GM10266 (cell line): Measurements from ENCODE around the gene TM6SF1.

Experiments
- DNase-seq: peaks from one replicate; pipeline ENCODE4 v3.0.0; 2012; ENCODE audit errors: extremely low spot score
- CTCF ChIP-seq: IDR thresholded peaks from 2 replicates; pipeline ENCODE4 v1.5.1; 2012; ENCODE audit warnings: mild to moderate bottlenecking, low read depth; ENCODE audit not compliant: control insufficient read depth, insufficient read depth; ENCODE audit errors: missing control alignments

TM6SF1 gene

DNA sequence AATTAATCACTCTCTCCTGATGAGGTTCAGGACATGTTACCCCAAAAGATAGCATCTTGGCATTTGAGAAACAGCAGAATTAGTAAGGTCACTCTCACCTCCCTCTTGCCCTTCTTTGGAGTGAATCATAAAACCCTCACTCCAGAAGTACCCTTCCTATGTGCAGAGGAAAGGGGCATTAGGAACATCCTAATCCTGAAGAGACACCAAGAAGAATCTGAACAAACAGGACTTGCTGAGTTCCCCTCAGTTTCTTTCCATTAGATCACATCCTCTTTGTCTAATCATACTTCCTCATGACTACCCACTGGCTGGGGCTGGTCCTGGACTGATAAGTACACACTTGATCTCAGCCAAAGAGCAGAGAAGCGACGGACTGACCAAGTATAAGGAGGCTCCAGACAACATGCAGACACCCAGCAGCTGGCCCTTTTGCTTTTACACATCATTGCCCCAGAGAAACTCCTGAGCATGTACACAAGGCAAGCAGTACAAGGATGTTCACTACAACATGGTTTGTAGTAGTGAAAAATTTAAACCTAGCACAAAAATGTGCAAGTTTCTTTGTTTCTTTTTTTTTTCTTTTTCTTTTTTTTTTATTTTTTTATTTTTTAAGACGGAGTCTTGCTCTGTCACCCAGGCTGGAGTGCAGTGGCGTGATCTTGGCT, 15.0 kb upstream of the TM6SF1 start:
- no peak for TF ChIP-seq CTCF
- DNase-seq: peak; percentile 64

DNA sequence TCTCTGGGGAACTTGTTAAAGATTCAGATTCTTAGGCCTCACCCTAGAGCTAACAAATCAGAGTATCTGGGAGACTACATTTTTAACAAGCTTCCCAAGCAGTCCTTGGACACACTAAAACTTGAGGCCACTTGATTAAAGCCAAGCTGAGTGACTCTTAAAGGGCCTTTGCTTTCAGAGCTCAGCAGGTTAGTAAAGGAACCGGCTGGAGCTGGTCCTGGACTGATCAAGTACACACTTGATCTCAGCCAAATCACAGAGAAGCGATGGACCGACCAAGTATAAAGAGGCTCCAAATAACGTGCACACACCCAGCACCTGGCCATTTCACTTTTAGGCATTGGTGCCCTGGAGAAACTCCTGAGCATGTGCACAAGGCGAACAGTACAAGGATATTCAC, 12.9 kb upstream of the TM6SF1 start:
- TF ChIP-seq CTCF: no peak
- DNase-seq: no peak

DNA sequence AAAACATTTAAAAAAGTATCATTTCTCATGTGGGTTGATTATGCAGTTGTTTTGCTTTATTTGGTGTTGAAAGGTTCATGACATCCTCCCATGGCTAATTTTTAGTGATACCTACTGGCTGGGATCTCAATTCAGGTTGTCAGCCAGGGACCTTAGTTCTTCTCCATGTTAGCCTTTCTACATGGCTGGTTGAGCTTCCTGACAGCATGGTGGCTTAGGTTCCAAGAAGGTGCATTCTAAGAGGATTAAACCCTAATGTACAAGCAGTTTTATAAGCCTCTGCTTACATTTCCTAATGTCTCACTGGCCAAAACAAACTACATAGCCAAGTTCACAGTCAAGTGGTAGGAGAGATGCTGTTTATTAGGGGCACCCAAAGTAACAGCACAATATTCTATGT, 9.4 kb upstream of the TM6SF1 start:
- TF ChIP-seq CTCF: no peak
- no peak for DNase-seq

DNA sequence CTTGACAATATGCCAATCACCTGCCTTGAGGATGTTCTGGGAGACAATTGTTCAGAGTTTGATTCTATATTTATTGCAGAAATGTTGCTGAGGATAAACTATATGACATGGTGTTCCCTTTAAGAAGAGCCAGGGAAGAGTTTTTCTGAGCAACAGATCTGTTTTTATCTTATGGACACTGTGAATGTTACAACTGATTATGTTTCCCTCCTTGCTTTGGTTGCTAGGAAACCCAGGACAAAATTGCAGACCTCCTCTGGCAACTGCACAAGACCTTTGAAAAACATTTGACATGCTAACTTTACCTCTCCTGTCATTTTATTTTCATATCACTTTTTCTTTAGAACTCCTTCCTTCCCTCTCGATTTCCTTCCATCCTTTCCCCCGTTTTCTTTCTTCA, 8.2 kb upstream of the TM6SF1 start:
- TF ChIP-seq CTCF: no peak

GRCh38 chr15:83100097-83100646, 7.3 kb upstream of the TM6SF1 start:
- no peak for DNase-seq
- no peak for TF ChIP-seq CTCF

More for the DNA sequence above, 8.2 kb upstream of the TM6SF1 start:
- no peak for DNase-seq

GRCh38 chr15:83102346-83102745, 5.1 kb upstream of the TM6SF1 start:
- no peak for DNase-seq
- no peak for TF ChIP-seq CTCF

GRCh38 chr15:83104141-83104540, 3.3 kb upstream of the TM6SF1 start:
- no peak for DNase-seq
- no peak for TF ChIP-seq CTCF
